ENCODE data around the gene WFDC1. TPM values are rescaled to one million over a fixed set of nuclear protein-coding genes. Genes with fewer than 3 reads are reported as not detected.

Gene WFDC1
- total and polyA plus RNA-seq, 2 of the 4 experiments (the other 2 are of a cell fraction), result 4.7 to 6.8 TPM

- no peak for ATAC-seq (ENCODE audit: low read depth)
- in situ Hi-C loops (cut with MboI; ENCODE audit: low sequenced_read_pairs) (no loop called here), intact Hi-C loops (cut with micrococcal nuclease) (no loop called here), dilution Hi-C loops (cut with HindIII; ENCODE audit: low sequenced_read_pairs, unreplicated experiment) (no loop called here)
- no peak overlapping the region for H3K18ac ChIP-seq (ENCODE audit: low read depth, low read length)
- no peak overlapping the region for H3K14ac ChIP-seq (replicated peaks; ENCODE audit: low read depth, low read length)
- no peak for TF ChIP-seq FOS (IDR thresholded peaks at IDR 0.05; ENCODE audit: low read depth, low read length)
- TF ChIP-seq MXI1 (IDR thresholded peaks at IDR 0.05; ENCODE audit: borderline replicate concordance, low read depth, low read length), result no peak
- TF ChIP-seq, protein P1, sequence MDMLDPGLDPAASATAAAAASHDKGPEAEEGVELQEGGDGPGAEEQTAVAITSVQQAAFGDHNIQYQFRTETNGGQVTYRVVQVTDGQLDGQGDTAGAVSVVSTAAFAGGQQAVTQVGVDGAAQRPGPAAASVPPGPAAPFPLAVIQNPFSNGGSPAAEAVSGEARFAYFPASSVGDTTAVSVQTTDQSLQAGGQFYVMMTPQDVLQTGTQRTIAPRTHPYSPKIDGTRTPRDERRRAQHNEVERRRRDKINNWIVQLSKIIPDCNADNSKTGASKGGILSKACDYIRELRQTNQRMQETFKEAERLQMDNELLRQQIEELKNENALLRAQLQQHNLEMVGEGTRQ (IDR thresholded peaks at IDR 0.05; ENCODE audit: low read depth, low read length), result no peak
- peak; percentile 31; the same call in 1 of the 2 replicates for TF ChIP-seq CEBPB (IDR thresholded peaks at IDR 0.05; ENCODE audit: low read depth, low read length)
- TF ChIP-seq RAD21 (IDR thresholded peaks at IDR 0.05; ENCODE audit: low read length), result no peak
- TF ChIP-seq CTCF (conservative IDR thresholded peaks at IDR 0.05; ENCODE audit: low read depth, low read length), result no peak
- H3K27ac ChIP-seq (ENCODE audit: insufficient read depth, low read length), result no peak overlapping the region
- H4K8ac ChIP-seq (ENCODE audit: low read depth in 2 of 2, low read length in 2 of 2), result no peak overlapping the region
- 82% methylated on average over 5 of the region's 6 CpGs; no CpG with 5 or more reads in 1 of the 2 experiments for WGBS, 2 experiments (ENCODE audit: extremely low coverage in 2 of 2, insufficient read length in 1 of 2)
- no peak overlapping the region for H3K4me3 ChIP-seq (ENCODE audit: insufficient read depth, low read depth, low read length)
- H3K36me3 ChIP-seq (ENCODE audit: control insufficient read depth, insufficient read depth, low read length), result no peaks in the 10 kb centered on the region
- H3K23ac ChIP-seq (ENCODE audit: low read depth, low read length), result no peak overlapping the region
- no peak overlapping the region for H4K91ac ChIP-seq (ENCODE audit: insufficient read depth, low read depth, low read length)
- no peak overlapping the region for H2AFZ ChIP-seq (replicated peaks; ENCODE audit: low read length, poor library complexity)
- H2BK120ac ChIP-seq (ENCODE audit: low read depth, low read length), result no peak overlapping the region
- H2BK20ac ChIP-seq (ENCODE audit: low read depth, low read length), result no peak overlapping the region
- no peak for DNase-seq
- H3K9me1 ChIP-seq (ENCODE audit: insufficient read depth, low read length), result no peaks in the 10 kb centered on the region
- H2BK5ac ChIP-seq (ENCODE audit: low read depth, low read length, poor library complexity, severe bottlenecking), result no peak overlapping the region
- ChIA-PET POLR2A (ENCODE audit: unreplicated experiment) (no interaction called here), CTCF (no interaction called here)
- H3K4ac ChIP-seq (ENCODE audit: low read depth, low read length), result no peak overlapping the region
- peaks cover 3% of the 10 kb centered on the region; the same call in 1 of the 2 replicates for H3K4me1 ChIP-seq (ENCODE audit: control insufficient read depth, insufficient read depth, low read length)
- H3K9me3 ChIP-seq (ENCODE audit: control insufficient read depth, insufficient read depth, low read length), result no peaks in the 10 kb centered on the region; the same call in 1 of the 2 replicates
- no peaks in the 10 kb centered on the region for H3K79me1 ChIP-seq (ENCODE audit: low read depth in 1 of 2, low read length in 2 of 2)
- H2AK5ac ChIP-seq (ENCODE audit: low read depth, low read length), result no peak overlapping the region
- no TSS peak for BruUV-seq (replicated peaks)
- no peak overlapping the region for H2AK9ac ChIP-seq (replicated peaks; ENCODE audit: low read depth, low read length, poor library complexity)
- no peak overlapping the region for H4K5ac ChIP-seq (ENCODE audit: low read depth, low read length)
- no peak overlapping the region for H2BK15ac ChIP-seq (ENCODE audit: low read depth, low read length)
- no peak overlapping the region for H3K56ac ChIP-seq (ENCODE audit: extremely low read depth, insufficient read depth, low read length)
- H3K9ac ChIP-seq (ENCODE audit: low read depth, low read length), result no peak overlapping the region
- H3K27me3 ChIP-seq (ENCODE audit: control insufficient read depth, insufficient read depth, low read length), result peaks cover 57% of the 10 kb centered on the region
- no peaks in the 10 kb centered on the region for H4K20me1 ChIP-seq (ENCODE audit: insufficient read depth, low read length)
- H3K4me2 ChIP-seq (ENCODE audit: low read depth, low read length), result no peak overlapping the region
These were observed 59.6 kb downstream of the WFDC1 start for GRCh38 chr16:84354306-84354705.

Data from IMR-90 (cell line).